NB4 (cell line): ENCODE results near the gene ITGB3.

Experiments
- CTCF ChIP-seq: IDR thresholded peaks from one replicate; pipeline ENCODE4 v1.5.1; 2012; ENCODE audit warnings: low read depth, low read length
- POLR2A ChIP-seq: IDR thresholded peaks from 2 replicates; pipeline ENCODE4 v1.6.1; 2011; ENCODE audit warnings: mild to moderate bottlenecking; ENCODE audit not compliant: insufficient read length; ENCODE audit errors: extremely low read depth

DNA sequence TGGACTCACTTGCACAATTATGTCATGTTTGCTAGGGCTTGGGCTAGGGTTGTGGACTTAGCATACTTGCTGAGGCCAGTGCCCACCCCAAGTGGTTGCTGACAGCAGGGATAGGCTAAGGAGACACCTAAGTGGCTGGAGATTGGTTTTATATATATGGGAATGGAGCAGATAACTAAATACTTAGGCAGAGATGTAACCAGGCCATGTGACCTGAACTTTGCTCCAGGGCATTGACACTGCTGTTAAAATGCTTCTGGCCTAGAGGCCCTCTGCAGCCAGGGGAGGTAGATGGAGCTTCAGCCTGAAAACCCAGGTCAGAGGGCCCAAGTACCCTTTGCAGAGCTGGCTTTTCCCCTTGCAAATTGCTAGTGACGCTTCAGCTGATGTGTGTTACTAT, 1.4 kb upstream of the ITGB3 start:
- TF ChIP-seq CTCF, result no peak
- TF ChIP-seq POLR2A, result no peak
